Stimulated activated CD8-positive, alpha-beta memory T cell treated with anti-CD3 and anti-CD28 coated beads, Interleukin-7, amount 100 ng/mL, for 4 hours (primary cell): ENCODE results near the gene DLG2.

ENCODE experiments used
- DNase-seq, 2 donors: peaks; one replicate each; pipeline ENCODE4 v3.0.0-alpha.2; 2020; ENCODE audit warnings: low read depth in 2 of 2

Gene DLG2

DNA sequence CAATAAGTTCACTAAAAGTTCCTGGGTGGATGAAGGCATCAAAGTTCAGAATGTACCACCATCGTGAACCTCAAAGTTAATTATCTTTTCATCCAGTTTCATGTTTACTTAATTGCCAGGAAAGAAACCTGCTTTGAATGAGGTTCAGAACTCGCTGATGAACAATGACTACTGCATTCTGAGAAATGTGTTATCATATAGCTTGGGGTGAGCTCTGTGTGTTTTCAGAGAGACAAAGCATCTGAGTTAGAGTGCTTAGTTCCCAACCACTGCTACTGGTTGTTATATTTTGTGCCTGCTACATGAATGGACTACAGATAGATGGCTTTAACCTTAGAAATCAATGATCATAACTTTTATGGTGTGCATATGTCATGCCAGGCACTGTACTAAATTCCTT is 1131.0 kb downstream of the DLG2 start:
- no peak for DNase-seq

DNA sequence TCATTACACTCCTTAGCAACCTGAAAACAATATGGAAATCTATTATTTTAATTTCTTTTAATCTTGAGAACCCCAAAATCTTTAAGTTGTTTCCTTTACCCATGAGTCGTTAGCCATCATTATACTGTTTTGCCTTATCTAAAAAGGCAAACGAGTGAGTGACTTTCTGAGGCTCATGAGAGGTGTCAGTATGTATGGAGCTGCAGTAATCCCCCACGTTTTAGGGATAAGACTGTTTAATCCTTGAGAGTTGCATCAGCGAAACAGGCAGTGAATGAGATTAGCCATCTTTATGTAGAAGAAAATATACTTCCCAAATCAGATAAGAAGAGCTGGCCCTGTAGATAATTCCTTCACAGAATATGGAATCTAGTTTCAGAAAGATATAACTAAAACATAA is 1147.0 kb downstream of the DLG2 start:
- DNase-seq: no peak

DNA sequence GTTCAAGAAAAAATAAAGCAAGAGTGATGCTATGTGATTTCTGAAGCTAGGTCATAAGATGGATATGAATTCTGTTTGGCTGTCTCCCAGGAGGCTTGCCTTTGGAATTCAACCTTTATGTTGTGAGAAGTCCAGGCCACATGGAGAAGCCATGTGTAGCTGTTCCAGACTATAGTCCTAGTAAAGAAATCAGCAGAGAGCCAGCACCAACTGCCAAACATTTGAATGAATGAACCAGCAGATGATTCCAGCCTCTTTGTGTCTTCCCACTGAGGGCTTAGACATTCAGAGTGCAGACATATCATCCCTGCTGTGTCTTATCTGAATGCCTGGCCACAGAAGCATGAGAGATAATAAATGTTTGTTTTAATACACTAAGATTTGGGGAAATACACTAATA is 1150.6 kb downstream of the DLG2 start:
- no peak for DNase-seq

DNA sequence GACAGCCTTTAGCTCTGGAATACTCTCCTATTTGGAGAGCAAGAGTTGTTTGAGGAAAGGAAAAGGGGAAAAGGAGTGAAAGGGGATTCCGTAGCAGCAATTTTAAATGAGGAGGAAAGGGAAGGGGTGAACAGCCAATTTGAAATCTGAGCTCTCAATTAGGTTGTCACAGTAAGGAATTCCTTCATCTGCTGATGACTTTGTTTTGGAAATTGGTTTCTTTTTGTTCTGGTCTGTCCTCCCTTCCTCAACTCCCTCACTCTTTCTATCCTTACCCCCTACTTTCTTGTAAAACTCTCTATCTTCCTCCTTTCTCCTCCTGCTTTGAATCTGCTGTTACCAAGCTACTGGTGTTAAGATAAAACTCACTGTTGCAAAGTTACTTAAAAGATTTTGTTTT is 1155.6 kb downstream of the DLG2 start:
- DNase-seq: no peak

DNA sequence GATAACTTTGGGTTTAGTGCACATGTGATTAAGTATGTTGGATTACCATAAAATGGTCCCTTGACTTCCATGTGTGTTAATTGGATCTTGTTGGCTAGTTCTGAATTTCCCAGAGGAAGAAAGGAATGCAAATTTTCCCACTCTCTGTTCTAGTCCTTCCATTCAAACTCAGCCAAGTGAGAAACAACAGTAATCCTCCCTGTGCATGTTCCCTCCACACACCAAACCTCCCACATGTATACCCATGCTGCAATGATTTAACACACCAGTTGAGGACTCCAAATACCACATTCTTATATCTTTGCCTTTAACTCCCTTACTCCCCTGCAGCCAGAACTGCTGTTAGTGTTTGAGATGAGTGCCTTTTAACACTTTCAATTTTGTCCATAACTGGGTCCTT is 1158.9 kb downstream of the DLG2 start:
- no peak for DNase-seq

DNA sequence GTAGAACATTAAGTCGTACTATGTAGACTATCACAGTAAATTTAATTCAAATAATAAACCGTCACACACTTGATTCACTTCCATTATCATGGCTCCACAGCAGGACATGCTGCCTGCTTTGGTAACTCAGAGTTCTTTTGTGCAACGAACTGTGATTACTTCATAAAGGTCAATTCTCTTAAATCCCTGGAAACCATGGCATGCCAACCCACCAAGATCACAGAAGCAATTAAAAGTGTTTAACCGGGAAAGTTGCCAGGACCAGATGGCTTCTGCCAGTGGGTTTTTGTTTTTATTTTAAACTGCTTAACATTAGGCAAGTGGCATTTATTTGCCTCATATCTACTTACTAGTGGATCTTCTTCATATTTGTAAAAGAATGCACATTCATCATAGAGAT is 1162.1 kb downstream of the DLG2 start:
- no peak for DNase-seq

DNA sequence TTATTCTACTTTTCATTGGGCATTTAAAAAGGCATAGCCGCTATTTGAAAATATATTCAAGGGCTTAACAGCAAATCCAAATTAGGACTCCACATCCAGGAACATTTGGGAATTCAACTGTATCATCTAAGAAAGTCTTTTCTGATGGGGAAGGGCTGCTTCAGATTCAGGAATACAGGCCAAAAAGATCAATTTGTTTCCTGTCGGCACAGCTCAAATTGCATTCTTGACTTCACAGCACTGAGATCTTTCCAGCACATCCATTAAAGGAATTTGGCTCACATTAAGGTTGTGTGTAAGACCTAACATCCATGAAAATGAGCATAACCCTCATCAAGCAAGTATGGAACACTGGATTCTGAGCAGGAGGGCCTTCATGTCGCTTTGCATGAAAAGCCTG is 1171.5 kb downstream of the DLG2 start:
- no peak for DNase-seq

DNA sequence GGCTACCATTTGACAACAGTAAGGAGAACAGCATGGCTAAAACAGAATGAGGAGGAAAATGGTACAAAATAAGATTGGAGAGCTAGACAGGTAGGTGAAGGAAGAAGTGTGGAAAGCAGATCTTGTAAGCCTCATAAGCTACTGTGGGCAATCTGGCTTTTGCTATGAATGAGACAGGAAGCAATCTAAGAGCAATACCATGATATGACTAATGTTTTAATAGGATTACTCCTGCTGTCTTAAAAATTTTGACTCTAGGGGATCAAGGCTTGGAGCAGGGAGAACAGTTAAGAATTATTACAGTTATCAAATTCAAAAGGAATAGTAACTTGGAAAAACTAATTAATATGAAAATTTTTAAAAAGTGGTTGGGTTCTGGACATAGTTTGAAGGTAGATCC is 1174.9 kb downstream of the DLG2 start:
- DNase-seq: no peak

DNA sequence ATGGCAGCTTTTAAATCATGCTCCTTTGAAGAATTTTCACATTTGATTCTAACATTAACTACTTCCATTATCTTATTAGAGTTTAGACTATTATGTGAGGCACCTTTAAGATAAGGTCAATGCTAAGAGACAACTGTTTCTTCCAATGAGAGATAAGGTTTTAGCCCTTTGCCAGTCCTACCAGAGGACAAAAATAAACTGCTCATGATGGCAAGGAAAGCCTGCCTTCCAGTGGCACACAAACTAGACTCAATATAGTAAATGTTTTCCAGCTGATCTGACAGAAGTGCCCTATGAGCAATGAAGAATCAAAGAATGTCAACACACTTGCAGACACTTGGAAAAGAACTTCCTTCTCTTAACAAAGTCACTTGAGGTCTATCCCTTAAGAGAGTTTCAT is 1188.6 kb downstream of the DLG2 start:
- DNase-seq: no peak

DNA sequence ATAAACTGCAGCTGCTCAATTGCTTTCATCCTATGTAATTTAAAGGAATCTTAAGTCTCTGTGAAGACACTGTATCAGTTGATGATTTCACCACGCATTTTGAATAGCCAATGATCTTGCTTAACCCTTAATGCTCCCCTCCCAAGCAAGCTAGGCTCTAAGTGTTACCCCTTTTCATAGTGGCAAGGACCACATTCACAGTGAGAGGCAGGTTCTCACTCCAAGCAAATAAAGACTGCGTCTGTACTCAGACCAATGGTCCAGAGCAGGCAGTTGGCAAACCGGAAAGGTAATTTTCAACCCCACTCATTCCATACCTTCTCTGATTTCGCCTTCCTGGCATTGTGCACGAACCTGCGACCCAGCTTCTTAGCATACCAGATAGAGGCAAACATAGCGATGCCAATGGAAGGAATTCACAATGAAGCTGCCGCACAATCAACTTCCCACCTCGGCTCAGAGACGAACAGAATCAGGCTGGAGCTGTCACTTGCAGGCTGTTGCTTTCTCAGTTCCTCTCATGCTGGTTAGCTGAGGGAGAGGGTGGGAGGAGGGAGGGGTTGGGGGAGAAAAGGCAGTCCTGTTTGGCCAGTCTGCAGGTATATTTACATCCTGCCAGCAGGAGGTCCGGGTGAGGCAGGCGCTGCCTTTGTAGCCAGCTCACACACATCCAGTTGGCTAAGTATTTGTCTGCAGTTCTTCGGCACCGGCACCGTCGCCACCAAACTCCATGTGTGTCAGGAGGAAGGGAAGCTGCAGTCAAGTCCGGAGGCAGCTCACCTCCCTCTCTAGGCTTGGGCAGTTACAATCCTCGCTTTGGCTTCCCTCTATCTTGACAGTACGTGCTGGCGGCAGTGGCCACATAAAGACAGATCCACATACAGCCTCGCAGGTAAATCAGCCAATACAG is 1189.8 kb downstream of the DLG2 start:
- no peak for DNase-seq

DNA sequence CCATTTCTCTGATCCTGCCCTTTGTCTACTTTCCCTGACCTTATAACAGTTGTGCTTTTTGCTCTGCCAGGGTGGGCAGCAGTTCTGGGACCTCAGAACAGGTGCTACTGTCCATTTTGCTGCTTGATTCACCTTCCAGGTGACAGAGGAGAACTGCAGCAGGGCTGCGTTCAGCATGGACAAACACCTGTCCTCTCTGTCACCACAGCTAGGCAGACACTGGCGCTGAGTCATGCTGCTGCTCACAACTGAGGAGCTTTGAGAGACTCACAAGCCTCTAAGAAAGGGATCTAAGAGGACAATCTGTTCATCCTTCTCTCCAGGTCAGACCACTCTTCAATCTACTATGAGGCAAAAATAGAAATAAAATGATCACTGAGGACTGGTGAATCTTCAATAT is 1196.5 kb downstream of the DLG2 start:
- no peak for DNase-seq

DNA sequence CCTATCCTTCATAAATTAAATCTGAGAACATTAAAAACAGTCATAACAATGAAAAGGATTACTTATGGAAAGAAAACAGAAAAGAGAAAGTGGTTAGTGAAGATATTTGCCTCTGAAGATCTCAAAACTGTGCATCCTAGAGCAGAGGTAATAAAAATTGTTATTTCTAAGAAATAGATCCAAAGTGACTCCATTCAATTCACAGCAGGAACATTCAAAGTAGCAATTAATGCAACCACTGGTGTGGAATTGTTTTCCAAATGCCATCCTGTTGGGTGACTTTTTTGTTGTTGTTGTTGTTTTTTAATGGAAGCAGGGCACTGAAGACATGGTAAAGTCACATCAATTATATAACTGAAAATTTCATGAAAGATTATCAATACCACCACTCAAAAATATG is 1201.5 kb downstream of the DLG2 start:
- no peak for DNase-seq

DNA sequence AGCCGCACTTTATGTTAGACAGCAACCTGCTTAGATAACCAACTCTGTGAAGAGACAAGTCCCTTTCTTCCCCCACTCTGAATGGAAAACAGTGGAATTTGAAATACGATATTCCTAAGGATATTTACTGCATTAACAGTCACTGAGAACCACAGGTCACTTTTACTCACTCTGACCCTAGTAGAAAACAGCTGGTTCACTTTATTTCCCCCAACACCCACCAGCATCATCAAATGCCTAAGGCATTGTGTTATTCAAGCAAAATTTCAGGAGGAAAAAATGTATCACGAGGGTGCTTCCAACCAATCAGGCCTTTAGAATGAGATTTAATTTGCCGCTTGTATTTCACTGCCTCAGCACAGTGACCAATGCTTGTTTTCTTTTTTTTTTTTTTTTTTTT is 1206.9 kb downstream of the DLG2 start:
- no peak for DNase-seq

DNA sequence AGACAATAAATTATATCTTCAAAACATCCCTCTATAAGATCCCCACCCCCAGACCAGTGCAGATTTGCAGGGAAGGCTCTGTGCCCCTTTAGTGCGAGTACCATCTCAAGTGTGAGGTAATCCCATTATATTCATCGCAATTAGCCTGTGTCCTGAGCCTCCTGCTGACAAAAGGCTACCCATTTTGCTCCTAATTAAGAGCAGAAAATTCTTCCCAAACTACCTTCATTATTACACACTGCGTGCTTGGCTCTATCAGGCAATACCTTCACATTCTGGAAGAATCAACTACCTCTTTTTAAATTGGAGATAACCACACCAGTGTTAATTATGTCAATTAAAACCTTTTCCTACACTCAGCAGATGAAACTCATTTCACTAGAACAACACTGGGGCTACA is 1207.5 kb downstream of the DLG2 start:
- no peak for DNase-seq

DNA sequence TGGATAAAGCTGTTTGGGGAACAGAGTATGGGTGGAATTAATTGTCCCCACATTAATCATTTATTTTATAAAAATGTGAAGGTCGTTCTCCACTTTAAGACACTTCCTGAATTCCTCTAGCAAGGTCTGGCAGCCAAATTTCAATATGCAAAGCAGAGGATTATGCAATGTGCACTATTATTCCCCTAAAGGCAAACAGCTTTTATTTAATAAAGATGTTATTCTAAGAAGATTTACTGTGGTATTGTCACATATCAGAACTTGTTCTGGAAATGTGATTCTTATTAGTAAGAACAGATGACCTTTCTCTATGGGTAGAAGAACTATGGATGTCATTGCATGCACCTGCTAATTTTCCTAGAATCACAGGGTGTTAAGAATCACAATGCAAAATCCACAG is 1212.2 kb downstream of the DLG2 start:
- no peak for DNase-seq

DNA sequence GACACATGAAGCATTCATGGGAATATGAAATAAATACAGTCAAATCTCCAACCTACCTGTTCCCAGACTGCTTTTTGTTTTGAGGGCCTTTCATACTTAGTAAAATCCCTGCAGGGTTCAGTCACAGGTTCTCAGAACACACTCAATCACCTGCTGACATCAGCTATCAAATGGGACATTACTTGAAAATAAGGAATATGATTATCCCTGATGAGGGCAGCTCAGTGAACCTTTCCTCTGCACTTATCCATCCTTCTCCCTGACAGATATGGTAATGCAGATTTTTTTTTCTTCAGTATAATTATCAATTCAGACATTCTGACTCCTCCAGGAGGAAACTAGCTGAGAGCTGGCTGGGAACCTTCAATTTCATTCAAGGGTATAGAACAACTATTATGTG is 1213.6 kb downstream of the DLG2 start:
- DNase-seq: no peak

DNA sequence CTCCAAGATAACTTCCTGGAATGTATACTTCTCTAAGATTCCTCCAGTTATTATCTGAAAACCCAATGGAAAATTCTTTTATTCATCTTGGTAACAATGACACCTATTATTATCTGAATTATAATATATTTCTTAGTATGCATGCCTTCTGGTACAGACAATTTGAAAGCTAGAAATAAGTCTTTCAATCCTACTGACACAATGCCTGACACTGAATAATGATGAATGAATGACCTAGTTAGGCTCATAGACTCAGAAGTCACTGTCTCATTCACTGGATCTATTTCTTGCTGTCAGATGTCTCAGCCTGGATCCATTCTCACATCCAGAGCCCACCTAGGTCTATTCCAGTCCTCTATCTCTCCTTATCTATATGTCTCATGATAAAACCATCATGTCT is 1214.3 kb downstream of the DLG2 start:
- no peak for DNase-seq

DNA sequence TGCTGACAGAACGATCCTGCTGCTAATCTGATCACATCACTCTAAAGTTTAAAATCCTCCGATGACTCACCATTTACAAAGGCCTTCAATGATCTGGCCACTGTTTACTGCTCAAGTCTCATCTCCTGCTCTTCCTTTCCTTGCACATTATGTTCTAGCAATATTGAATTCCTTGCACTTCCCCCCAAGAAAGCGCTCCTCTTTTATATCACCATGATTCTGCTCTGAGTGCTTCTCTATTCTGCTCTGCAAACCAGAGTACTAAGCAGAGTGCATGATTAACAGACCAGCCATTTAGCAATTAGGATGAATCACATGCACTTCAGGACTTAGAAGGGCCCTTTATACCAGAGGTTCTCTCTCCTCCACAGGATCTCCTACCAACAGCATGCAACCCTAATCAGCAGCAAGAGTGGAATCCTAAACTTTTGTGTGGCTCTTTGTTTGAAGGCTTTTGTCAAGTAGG is 1218.2 kb downstream of the DLG2 start:
- DNase-seq: no peak

DNA sequence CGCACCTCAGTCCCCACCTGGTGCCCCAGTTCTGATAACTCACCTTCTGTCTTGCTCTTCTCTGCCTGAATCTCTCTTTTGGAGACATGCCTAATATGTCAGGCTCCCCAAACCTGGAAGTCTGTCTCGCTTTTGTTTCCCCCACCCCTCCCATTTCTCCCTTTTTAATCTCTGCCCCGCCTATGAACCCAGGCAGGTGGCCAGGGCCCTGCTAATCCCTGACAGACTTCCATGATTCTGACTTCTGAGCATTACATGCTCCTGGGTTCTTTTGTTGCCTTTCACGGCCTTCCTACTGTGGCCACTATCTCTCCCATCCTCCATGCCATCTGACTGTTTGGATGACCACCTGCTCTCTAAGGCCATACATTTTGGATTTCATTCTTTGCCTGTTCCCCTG is 1220.1 kb downstream of the DLG2 start:
- DNase-seq: no peak

DNA sequence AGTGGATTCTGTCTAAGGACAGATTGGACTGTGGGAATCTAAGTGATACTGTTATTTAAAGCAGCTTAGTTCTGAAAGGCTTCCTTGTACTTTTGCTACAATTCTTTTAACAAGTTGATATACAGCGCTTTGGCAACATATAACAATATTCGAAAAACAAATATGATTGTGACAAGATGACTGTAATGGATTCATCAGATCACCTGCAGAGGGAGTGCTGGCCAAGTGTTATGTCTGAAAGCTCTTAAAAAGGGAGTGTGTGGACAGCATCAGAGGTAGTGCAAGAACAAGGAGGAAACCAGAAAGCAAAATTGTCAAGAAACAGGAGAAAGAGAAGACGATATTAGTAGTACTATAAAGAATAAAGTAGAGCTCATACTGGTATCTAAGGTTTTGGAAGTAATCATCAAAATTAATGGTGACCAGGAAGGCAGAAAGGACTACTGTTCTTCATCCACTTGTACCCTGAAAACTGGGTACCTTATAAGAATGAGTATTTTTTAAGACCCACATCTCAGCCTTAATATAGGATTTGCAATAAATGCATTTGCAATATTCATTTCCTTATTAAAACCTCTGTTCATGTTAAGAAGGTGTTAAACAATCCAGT is 1229.0 kb downstream of the DLG2 start:
- no peak for DNase-seq

DNA sequence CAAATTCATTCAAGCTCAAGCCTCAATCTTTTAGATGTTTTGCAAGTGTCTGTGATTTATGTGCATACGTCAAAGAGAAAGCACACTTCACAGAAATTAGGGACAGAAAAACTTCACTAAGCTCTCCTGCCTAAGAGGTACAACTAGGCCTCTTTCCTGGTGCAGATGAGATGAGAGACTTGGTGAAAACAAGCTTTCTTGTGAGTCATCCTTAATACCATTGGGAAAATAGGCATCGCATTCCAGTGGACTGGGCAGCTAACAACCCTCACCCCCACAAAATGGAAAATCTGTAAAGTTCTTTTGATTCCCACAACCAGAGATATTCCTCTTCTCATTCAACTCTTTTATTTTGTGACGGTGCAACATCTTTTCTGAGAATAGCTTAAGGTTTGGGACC is 1230.6 kb downstream of the DLG2 start:
- DNase-seq: no peak

DNA sequence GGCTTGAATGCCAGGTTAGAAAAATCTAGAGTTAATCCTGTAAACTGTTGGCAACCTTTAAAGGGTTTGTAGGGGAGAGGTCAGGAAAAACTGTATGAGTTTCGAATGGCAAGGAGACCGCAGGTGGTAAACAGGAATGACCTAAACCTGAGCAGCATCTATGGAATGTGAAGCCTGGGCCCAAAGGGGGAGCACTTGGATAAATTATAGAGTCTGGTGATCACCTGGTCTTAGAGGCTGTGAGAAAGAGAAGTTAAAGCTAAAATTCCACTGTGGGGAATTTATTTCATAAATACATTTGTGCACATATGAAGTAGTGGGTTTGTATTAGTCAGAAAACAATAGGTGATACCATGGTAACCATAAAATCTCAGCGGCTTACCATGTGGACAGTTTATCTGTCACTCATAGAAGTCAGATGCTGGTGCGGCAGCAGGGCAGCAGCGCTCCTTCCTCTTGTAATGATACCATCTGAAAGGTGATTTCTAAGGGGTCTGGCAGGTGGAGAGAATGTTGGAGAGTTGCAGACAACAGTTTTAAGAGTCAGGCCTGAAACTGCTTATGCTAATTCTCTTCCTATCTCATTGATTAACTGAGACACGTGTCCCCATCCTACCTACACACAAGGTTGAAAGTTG is 1236.6 kb downstream of the DLG2 start:
- DNase-seq: no peak

DNA sequence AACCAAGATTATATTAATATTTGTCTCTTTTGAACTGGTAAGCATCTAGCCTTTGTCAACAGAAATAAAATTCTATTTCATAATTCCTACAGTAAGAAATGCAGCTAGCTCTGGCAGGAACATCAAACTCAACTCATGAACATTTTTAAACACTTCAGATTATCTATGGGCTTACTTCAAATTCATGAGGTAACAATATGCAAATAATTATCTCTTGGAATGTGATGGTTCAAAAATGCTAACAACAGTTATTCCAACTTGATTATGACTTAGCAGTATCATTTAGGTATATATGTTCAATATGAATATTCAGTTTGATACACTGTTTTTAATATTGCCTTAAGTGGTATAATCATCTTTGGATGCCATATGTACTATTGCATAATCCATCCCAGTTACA is 1237.4 kb downstream of the DLG2 start:
- no peak for DNase-seq
